Activated CD8-positive, alpha-beta memory T cell treated with anti-CD3 and anti-CD28 coated beads, Interleukin-2, amount 50 U/mL, for 24 hours (primary cell): ENCODE data around the gene PCDHGB3.

Source experiments
- DNase-seq: peaks from one replicate; pipeline ENCODE4 v3.0.0-alpha.2; 2020; ENCODE audit errors: extremely low read depth

The PCDHGB3 gene

DNA sequence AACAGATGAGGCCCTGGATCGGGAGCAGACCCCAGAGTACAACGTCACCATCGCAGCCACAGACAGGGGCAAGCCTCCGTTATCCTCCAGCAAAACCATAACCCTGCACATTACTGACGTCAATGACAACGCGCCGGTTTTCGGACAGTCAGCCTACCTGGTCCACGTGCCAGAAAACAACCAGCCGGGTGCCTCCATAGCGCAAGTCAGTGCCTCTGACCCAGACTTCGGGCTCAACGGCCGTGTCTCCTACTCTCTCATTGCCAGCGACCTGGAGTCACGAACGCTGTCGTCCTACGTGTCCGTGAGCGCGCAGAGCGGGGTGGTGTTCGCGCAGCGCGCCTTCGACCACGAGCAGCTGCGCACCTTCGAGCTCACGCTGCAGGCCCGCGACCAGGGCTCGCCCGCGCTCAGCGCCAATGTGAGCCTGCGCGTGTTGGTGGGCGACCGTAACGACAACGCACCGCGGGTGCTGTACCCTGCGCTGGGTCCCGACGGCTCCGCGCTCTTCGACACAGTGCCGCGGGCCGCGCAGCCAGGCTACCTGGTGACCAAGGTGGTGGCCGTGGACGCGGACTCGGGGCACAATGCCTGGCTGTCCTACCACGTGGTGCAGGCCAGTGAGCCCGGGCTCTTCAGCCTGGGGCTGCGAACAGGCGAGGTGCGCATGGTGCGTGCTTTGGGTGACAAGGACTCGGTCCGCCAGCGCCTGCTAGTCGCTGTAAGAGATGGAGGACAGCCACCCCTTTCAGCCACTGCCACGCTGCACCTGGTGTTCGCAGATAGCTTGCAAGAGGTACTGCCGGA is 49.2 kb downstream of the PCDHGB3 start:
- no peak for DNase-seq

GRCh38 chr5:141420855-141421488 is 50.9 kb downstream of the PCDHGB3 start, which contains the start of gene PCDHGA11:
TSS of gene PCDHGA11 (plus strand) at chr5:141421051. CDS start at chr5:141421228, 177 bp downstream.
- DNase-seq, result no peak

GRCh38 chr5:141421489-141421855 is 51.4 kb downstream of the PCDHGB3 start:
- no peak for DNase-seq
